Liver (tissue), 9 donors: Measurements from ENCODE around the gene SHB. TPM values are rescaled to one million over a fixed set of nuclear protein-coding genes. Genes with fewer than 3 reads are reported as not detected.
A peak's percentile ranks its signal among the peaks of the same experiment; 100 is the strongest.

ENCODE experiments used
- DNase-seq: peaks from one replicate; pipeline ENCODE4 v3.0.0-alpha.2; 2017; ENCODE audit warnings: low spot score
- H3K27ac ChIP-seq, 2 donors: one replicate each; pipeline ENCODE4 v1.7.0; 2013; ENCODE audit warnings: inconsistent platforms in 2 of 2, low read length in 2 of 2, control low read depth in 1 of 2, low read depth in 1 of 2, mild to moderate bottlenecking in 1 of 2
- H3K27me3 ChIP-seq, 4 donors: one replicate each; pipeline versions ENCODE4 v1.6.1 to v1.7.0; 2013; ENCODE audit warnings: low read length in 3 of 4, inconsistent platforms in 1 of 4, mild to moderate bottlenecking in 1 of 4, moderate library complexity in 1 of 4; ENCODE audit not compliant: control insufficient read depth in 4 of 4, insufficient read depth in 4 of 4
- H3K36me3 ChIP-seq, 4 donors: one replicate each; pipeline versions ENCODE4 v1.6.1 to v1.7.0; 2013; ENCODE audit warnings: low read length in 3 of 4, mild to moderate bottlenecking in 3 of 4, low read depth in 1 of 4, moderate library complexity in 1 of 4; ENCODE audit not compliant: control insufficient read depth in 4 of 4, insufficient read depth in 3 of 4
- H3K4me1 ChIP-seq, 4 donors: one replicate each; pipeline versions ENCODE4 v1.6.1 to v1.7.0; 2013; ENCODE audit warnings: low read length in 3 of 4, mild to moderate bottlenecking in 3 of 4, moderate library complexity in 1 of 4; ENCODE audit not compliant: control insufficient read depth in 4 of 4, insufficient read depth in 4 of 4
- H3K4me3 ChIP-seq, 3 donors: one replicate each; pipeline versions ENCODE4 v1.6.1 to v1.7.0; 2013; ENCODE audit warnings: low read length in 3 of 3, control low read depth in 1 of 3, low read depth in 1 of 3, mild to moderate bottlenecking in 1 of 3
- H3K9ac ChIP-seq, 2 donors: one replicate each; pipeline ENCODE4 v1.7.0; 2013; ENCODE audit warnings: low read length in 2 of 2, mild to moderate bottlenecking in 2 of 2, moderate library complexity in 2 of 2, control low read depth in 1 of 2, low read depth in 1 of 2
- H3K9me3 ChIP-seq, 4 donors: one replicate each; pipeline versions ENCODE4 v1.6.1 to v1.7.0; 2013; ENCODE audit warnings: low read length in 3 of 4; ENCODE audit not compliant: control insufficient read depth in 4 of 4
- ATF3 ChIP-seq: IDR thresholded peaks from 2 replicates; pipeline ENCODE4 v1.6.1; 2016; ENCODE audit warnings: antibody characterized with exemption
- CTCF ChIP-seq: fragments of 150-350 bp; IDR thresholded peaks from 2 replicates; pipeline ENCODE4 v1.5.1; 2017; ENCODE audit warnings: improper control_type of control experiment, low read depth, low read length; ENCODE audit not compliant: missing input control
- EGR1 ChIP-seq, 2 donors: IDR thresholded peaks; 2 replicates each; pipeline ENCODE4 v1.6.1; 2016 to 2018; ENCODE audit warnings: antibody characterized with exemption in 2 of 2, low read depth in 2 of 2
- FOXA1 ChIP-seq: IDR thresholded peaks from 2 replicates; pipeline ENCODE4 v1.6.1; 2016; ENCODE audit warnings: antibody characterized with exemption
- FOXA2 ChIP-seq: IDR thresholded peaks from 2 replicates; pipeline ENCODE4 v1.6.1; 2016; ENCODE audit warnings: antibody characterized with exemption
- GABPA ChIP-seq, 2 donors: IDR thresholded peaks in 1 of 2; conservative IDR thresholded peaks in 1 of 2; 2 replicates each; pipeline ENCODE4 v1.6.1; 2016; ENCODE audit warnings: antibody characterized with exemption in 2 of 2, mild to moderate bottlenecking in 1 of 2, moderate library complexity in 1 of 2
- HNF4A ChIP-seq, 2 donors: conservative IDR thresholded peaks; 2 replicates each; pipeline ENCODE4 v1.6.1; 2016; ENCODE audit warnings: antibody characterized with exemption in 2 of 2, mild to moderate bottlenecking in 2 of 2
- HNF4G ChIP-seq: IDR thresholded peaks from 2 replicates; pipeline ENCODE4 v1.6.1; 2016; ENCODE audit warnings: antibody characterized with exemption
- JUND ChIP-seq, 2 donors: IDR thresholded peaks; 2 replicates each; pipeline ENCODE4 v1.6.1; 2016; ENCODE audit warnings: antibody characterized with exemption in 2 of 2
- MAX ChIP-seq: IDR thresholded peaks from 2 replicates; pipeline ENCODE4 v1.6.1; 2016; ENCODE audit warnings: antibody characterized with exemption
- NR2F2 ChIP-seq: IDR thresholded peaks from 2 replicates; pipeline ENCODE4 v1.6.1; 2016; ENCODE audit warnings: antibody characterized with exemption
- RAD21 ChIP-seq, 2 donors: IDR thresholded peaks; 2 replicates each; pipeline ENCODE4 v1.6.1; 2016; ENCODE audit warnings: antibody characterized with exemption in 2 of 2, mild to moderate bottlenecking in 2 of 2
- REST ChIP-seq: IDR thresholded peaks from 2 replicates; pipeline ENCODE4 v1.6.1; 2016; ENCODE audit warnings: antibody characterized with exemption, mild to moderate bottlenecking
- RXRA ChIP-seq, 2 donors: IDR thresholded peaks; 2 replicates each; pipeline ENCODE4 v1.6.1; 2017 to 2018; ENCODE audit warnings: antibody characterized with exemption in 2 of 2, mild to moderate bottlenecking in 1 of 2
- SP1 ChIP-seq: IDR thresholded peaks from 2 replicates; pipeline ENCODE4 v1.6.1; 2018; ENCODE audit warnings: antibody characterized with exemption, mild to moderate bottlenecking
- TAF1 ChIP-seq: conservative IDR thresholded peaks from 2 replicates; pipeline ENCODE4 v1.6.1; 2016; ENCODE audit warnings: antibody characterized with exemption, mild to moderate bottlenecking
- YY1 ChIP-seq: IDR thresholded peaks from 2 replicates; pipeline ENCODE4 v1.6.1; 2016; ENCODE audit warnings: antibody characterized with exemption, mild to moderate bottlenecking
- ZBTB33 ChIP-seq: IDR thresholded peaks from 2 replicates; pipeline ENCODE4 v1.6.1; 2016; ENCODE audit warnings: antibody characterized with exemption
- WGBS: extraction: QIAGEN DNeasy Blood & Tissue Kit; methylation state at CpG from one replicate; pipeline ENCODE4 v1.1.7; 2013; 5-methylcytosine and 5-hydroxymethylcytosine counted together
- polyA plus RNA-seq, 2 donors: library from polyadenylated mRNA; stranded (reverse) in 1 of 2; unstranded in 1 of 2; fragments of 200-250 nt in 1 of 2; fragments of >200 nt in 1 of 2; fragmentation: Nextera tagmentation in 1 of 2; extraction: Ambion mirVana in 1 of 2; gene quantifications; one replicate each; pipeline versions ENCODE4 v1.2.1 to v1.2.3, GENCODE V29; 2013 to 2015
- total RNA-seq, 2 donors: library from RNA; depleted of rRNA; stranded (reverse); fragments of >200 nt; gene quantifications; one replicate each; pipeline ENCODE4 v1.2.3, GENCODE V29; 2014
- donor health status: healthy.
- donor health status: healthy.
- donor health status: healthy.
- donor health status: healthy.
- donor health status: healthy.

The SHB gene
- total and polyA plus RNA-seq, 4 donors: 3.4 to 17.3 (median 7.0) TPM

GRCh38 chr9:38046661-38047300 is 22.2 kb downstream of the SHB start:
- TF ChIP-seq JUND (IDR thresholded peaks at IDR 0.05) (peak; percentile 84 to 91), SP1 (peak; percentile 98), HNF4A (conservative IDR thresholded peaks at IDR 0.05) (peak; percentile 92 to 96), TAF1 (peak; percentile 1), YY1 (peak; percentile 76), RAD21 (IDR thresholded peaks at IDR 0.05) (peak in 1 of 2 donors; percentile 55), MAX (peak; percentile 76), CTCF (no peak), GABPA (IDR thresholded peaks at IDR 0.05 in 1 of 2, conservative IDR thresholded peaks at IDR 0.05 in 1 of 2) (peak in 1 of 2 donors; percentile 49), RXRA (IDR thresholded peaks at IDR 0.05) (peak; percentile 98 to 99), EGR1 (IDR thresholded peaks at IDR 0.05; ENCODE audit: low read depth in 2 of 2) (peak in 1 of 2 donors; percentile 64), HNF4G (peak; percentile 82), NR2F2 (peak; percentile 52), ATF3 (no peak), ZBTB33 (peak; percentile 71), REST (peak; percentile 46), FOXA2 (peak; percentile 79), FOXA1 (peak; percentile 35)
- DNase-seq: no peak
- 33% methylated on average over 8 of the region's 8 CpGs for WGBS
- Histone ChIP-seq H3K9ac (peak overlapping the region in 1 of 2 donors; percentile 70), H3K4me1 (peaks cover 15 to 64% (median 54%) of the 10 kb centered on the region in 4 donors), H3K27me3 (no peaks in the 10 kb centered on the region), H3K9me3 (no peaks in the 10 kb centered on the region), H3K36me3 (peaks cover 0 to 3% (median 0%) of the 10 kb centered on the region in 4 donors), H3K4me3 (no peak overlapping the region), H3K27ac (peak overlapping the region; percentile 85 to 96)
